ENCODE data around the gene TTLL10. TPM values are rescaled to one million over a fixed set of nuclear protein-coding genes. Genes with fewer than 3 reads are reported as not detected.

The TTLL10 gene
- polyA plus RNA-seq, 1 donor (not counting 4 experiments of a cell fraction or from before 2014, with no cell fraction given), result not detected

DNA sequence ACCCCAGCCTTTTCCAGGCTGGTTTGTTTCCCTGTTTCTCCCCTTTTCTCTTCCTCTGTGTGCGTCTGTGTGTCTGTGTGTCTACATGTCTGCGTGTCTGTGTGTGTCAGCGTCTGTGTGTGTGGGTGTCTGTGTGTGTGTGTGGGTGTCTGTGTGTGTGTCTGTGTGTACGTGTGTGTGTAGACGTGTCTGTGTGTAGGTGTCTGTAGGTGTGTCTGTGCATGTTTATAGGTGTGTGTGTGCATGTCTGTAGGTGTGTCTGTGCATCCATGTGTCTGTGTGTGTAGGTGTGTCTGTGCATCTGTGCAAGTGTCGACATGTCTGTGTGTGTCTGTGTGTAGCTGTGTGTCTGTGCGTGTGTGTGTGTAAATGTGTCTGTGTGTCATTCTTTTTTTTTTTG lies 3.3 kb downstream of the TTLL10 start:
- Histone ChIP-seq H3K4me2 (ENCODE audit: control insufficient read depth, extremely low read depth, insufficient read depth, low read depth, low read length) (no peak overlapping the region), H4K20me1 (ENCODE audit: control insufficient read depth, extremely low read depth, insufficient read depth, low read length) (no peaks in the 10 kb centered on the region), H3K27ac (ENCODE audit: control insufficient read depth, insufficient read depth, low read length) (no peak overlapping the region), H3K9me1 (ENCODE audit: control insufficient read depth, extremely low read depth, insufficient read depth, low read length) (no peaks in the 10 kb centered on the region), H3K9ac (ENCODE audit: control insufficient read depth, extremely low read depth, insufficient read depth, low read length) (no peak overlapping the region), H3K36me3 (ENCODE audit: control insufficient read depth in 2 of 2, extremely low read depth in 1 of 2, insufficient read depth in 2 of 2, low read length in 2 of 2) (no peaks in the 10 kb centered on the region), H3K9me3 (ENCODE audit: control insufficient read depth, low read depth, low read length) (no peaks in the 10 kb centered on the region), H3K4me1 (ENCODE audit: control insufficient read depth, extremely low read depth, insufficient read depth, low read length) (no peaks in the 10 kb centered on the region), H3K79me2 (ENCODE audit: control insufficient read depth, insufficient read depth, low read length) (no peaks in the 10 kb centered on the region), H3K27me3 (ENCODE audit: control insufficient read depth, extremely low read depth, insufficient read depth, low read length) (no peaks in the 10 kb centered on the region), H3K4me3 (ENCODE audit: control insufficient read depth in 2 of 3, extremely low read depth in 1 of 3, insufficient read depth in 2 of 3, low read depth in 1 of 3, low read length in 3 of 3) (no peak overlapping the region), H2AFZ (ENCODE audit: control insufficient read depth, low read length) (no peak overlapping the region)
- dilution Hi-C loops (cut with MboI; ENCODE audit: extremely low pct_ligation_motif_present, low sequenced_read_pairs), result no loop called here
- no peak for DNase-seq (ENCODE audit: low read depth, low spot score)
- no peak for TF ChIP-seq EZH2 (IDR thresholded peaks at IDR 0.05; ENCODE audit: low read length)
- TF ChIP-seq, protein P1, sequence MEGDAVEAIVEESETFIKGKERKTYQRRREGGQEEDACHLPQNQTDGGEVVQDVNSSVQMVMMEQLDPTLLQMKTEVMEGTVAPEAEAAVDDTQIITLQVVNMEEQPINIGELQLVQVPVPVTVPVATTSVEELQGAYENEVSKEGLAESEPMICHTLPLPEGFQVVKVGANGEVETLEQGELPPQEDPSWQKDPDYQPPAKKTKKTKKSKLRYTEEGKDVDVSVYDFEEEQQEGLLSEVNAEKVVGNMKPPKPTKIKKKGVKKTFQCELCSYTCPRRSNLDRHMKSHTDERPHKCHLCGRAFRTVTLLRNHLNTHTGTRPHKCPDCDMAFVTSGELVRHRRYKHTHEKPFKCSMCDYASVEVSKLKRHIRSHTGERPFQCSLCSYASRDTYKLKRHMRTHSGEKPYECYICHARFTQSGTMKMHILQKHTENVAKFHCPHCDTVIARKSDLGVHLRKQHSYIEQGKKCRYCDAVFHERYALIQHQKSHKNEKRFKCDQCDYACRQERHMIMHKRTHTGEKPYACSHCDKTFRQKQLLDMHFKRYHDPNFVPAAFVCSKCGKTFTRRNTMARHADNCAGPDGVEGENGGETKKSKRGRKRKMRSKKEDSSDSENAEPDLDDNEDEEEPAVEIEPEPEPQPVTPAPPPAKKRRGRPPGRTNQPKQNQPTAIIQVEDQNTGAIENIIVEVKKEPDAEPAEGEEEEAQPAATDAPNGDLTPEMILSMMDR (optimal IDR thresholded peaks at IDR 0.05 in 1 of 3, IDR thresholded peaks at IDR 0.05 in 1 of 3, conservative IDR thresholded peaks at IDR 0.05 in 1 of 3; ENCODE audit: extremely low read depth in 1 of 3, insufficient read depth in 2 of 3, low read length in 3 of 3), result no peak
- FAIRE-seq, result no peak

DNA sequence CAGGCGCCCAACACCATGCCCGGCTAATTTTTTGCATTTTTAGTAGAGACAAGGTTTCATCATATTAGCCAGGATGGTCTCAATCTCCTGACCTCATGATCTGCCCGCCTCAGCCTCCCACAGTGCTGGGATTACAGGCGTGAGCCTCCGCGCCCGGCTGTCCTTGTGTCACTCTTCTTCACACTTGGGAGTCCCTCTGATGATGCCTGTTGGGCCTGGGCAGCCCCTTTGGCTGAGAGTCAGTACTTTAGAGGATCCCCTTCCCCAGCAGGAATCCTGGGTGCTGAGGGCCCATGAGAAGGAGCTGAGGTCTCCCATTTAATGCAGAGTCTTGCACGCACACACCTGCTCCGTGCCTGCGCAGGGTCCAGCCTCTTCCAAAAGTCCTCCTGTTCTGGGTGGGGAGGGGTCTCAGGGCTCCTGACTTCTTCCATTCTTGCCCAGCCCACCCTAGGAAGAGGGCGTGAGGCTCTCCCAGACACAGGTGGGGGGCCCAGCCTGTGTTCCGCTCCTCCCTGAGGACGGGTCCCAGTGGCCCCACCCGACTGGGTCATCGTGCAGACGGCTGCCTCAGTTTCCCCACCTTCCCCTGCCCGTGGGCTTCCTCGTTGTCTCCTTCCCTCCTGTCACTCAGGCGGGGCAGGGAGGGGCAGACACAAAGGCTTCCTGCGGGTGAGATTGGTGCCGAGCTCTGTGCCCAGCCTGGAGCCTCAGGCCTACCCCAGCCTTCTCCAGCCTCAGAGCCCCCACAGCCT lies 3.9 kb downstream of the TTLL10 start:
- H3K4me1 ChIP-seq (ENCODE audit: control insufficient read depth, extremely low read depth, insufficient read depth, low read length), result no peaks in the 10 kb centered on the region

More for the DNA sequence above, 3.9 kb downstream of the TTLL10 start:
- Histone ChIP-seq H3K9me3 (ENCODE audit: control insufficient read depth, low read depth, low read length) (no peaks in the 10 kb centered on the region), H2AFZ (ENCODE audit: control insufficient read depth, low read length) (no peak overlapping the region), H3K27me3 (ENCODE audit: control insufficient read depth, extremely low read depth, insufficient read depth, low read length) (no peaks in the 10 kb centered on the region), H3K27ac (ENCODE audit: control insufficient read depth, insufficient read depth, low read length) (no peak overlapping the region), H3K79me2 (ENCODE audit: control insufficient read depth, insufficient read depth, low read length) (no peaks in the 10 kb centered on the region), H4K20me1 (ENCODE audit: control insufficient read depth, extremely low read depth, insufficient read depth, low read length) (no peaks in the 10 kb centered on the region), H3K4me2 (ENCODE audit: control insufficient read depth, extremely low read depth, insufficient read depth, low read depth, low read length) (no peak overlapping the region), H3K9ac (ENCODE audit: control insufficient read depth, extremely low read depth, insufficient read depth, low read length) (no peak overlapping the region), H3K9me1 (ENCODE audit: control insufficient read depth, extremely low read depth, insufficient read depth, low read length) (no peaks in the 10 kb centered on the region), H3K36me3 (ENCODE audit: control insufficient read depth in 2 of 2, extremely low read depth in 1 of 2, insufficient read depth in 2 of 2, low read length in 2 of 2) (no peaks in the 10 kb centered on the region), H3K4me3 (ENCODE audit: control insufficient read depth in 2 of 3, extremely low read depth in 1 of 3, insufficient read depth in 2 of 3, low read depth in 1 of 3, low read length in 3 of 3) (no peak overlapping the region)
- no peak for FAIRE-seq
- TF ChIP-seq EZH2 (IDR thresholded peaks at IDR 0.05; ENCODE audit: low read length), result no peak
- TF ChIP-seq, protein P1 (optimal IDR thresholded peaks at IDR 0.05 in 1 of 3, IDR thresholded peaks at IDR 0.05 in 1 of 3, conservative IDR thresholded peaks at IDR 0.05 in 1 of 3; ENCODE audit: extremely low read depth in 1 of 3, insufficient read depth in 2 of 3, low read length in 3 of 3), result no peak
- no peak for DNase-seq (ENCODE audit: low read depth, low spot score)
- dilution Hi-C loops (cut with MboI; ENCODE audit: extremely low pct_ligation_motif_present, low sequenced_read_pairs), result no loop called here

Data from keratinocyte (primary cell).